B cell (primary cell): Measurements from ENCODE around the gene KLHL7.

Experiments used
- CTCF ChIP-seq: fragments of 200-600 bp; IDR thresholded peaks from one replicate; pipeline ENCODE4 v1.8.0; 2022; ENCODE audit warnings: antibody characterized with exemption, mild to moderate bottlenecking
- EZH2 ChIP-seq: IDR thresholded peaks from 2 replicates; pipeline ENCODE4 v1.6.1; 2012; ENCODE audit warnings: borderline replicate concordance, low read depth, mild to moderate bottlenecking, moderate library complexity, low read length; ENCODE audit not compliant: insufficient read depth, poor library complexity, severe bottlenecking

- no peak for TF ChIP-seq CTCF
- no peak for TF ChIP-seq EZH2
These were observed 108.2 kb downstream of the KLHL7 start for GRCh38 chr7:23213755-23214154.
